Right atrium auricular region (tissue), 2 donors: ENCODE measurements around the gene USE1. TPM values are rescaled to one million over a fixed set of nuclear protein-coding genes. Genes with fewer than 3 reads are reported as not detected.

Source experiments
- DNase-seq: peaks from one replicate; pipeline ENCODE4 v3.0.0-alpha.2; 2019; ENCODE audit warnings: low spot score
- H3K27ac ChIP-seq, 2 donors: fragments of 200-600 bp; sonication (generic); 1 replicate in 1 of 2; 2 replicates in 1 of 2; pipeline ENCODE4 v1.5.1; 2016 to 2019
- H3K27me3 ChIP-seq, 2 donors: fragments of 200-600 bp; sonication (generic); one replicate each; pipeline versions ENCODE4 v1.5.1 to v1.6.0; 2017 to 2019
- H3K36me3 ChIP-seq: fragments of 200-600 bp; sonication (generic); one replicate; pipeline ENCODE4 v1.5.1; 2016
- H3K4me1 ChIP-seq, 2 donors: fragments of 200-600 bp; sonication (generic); one replicate each; pipeline versions ENCODE4 v1.5.1 to v1.6.0; 2017 to 2019
- H3K4me3 ChIP-seq, 2 donors: fragments of 200-600 bp; sonication (generic); 1 replicate in 1 of 2; 2 replicates in 1 of 2; pipeline ENCODE4 v1.5.1; 2017 to 2019; ENCODE audit warnings: mild to moderate bottlenecking in 1 of 2, moderate library complexity in 1 of 2
- H3K9me3 ChIP-seq, 2 donors: fragments of 200-600 bp; sonication (generic); one replicate each; pipeline ENCODE4 v1.5.1; 2019
- CTCF ChIP-seq, 2 donors: fragments of 200-600 bp; sonication (generic); IDR thresholded peaks; one replicate each; pipeline ENCODE4 v1.5.1; 2019; ENCODE audit warnings: antibody characterized with exemption in 2 of 2
- total RNA-seq, 2 donors: library from RNA; depleted of rRNA; stranded (reverse); fragments of >200 nt; gene quantifications; one replicate each; pipeline ENCODE4 v1.1.0, GENCODE V29; 2016

USE1 gene
- total RNA-seq, 2 donors from 2014 or later: 17.5 to 18.4 TPM

GRCh38 chr19:17197666-17198065, 17.5 kb upstream of the USE1 start:
- H3K36me3 ChIP-seq: peaks cover 78% of the 10 kb centered on the region
- no peaks in the 10 kb centered on the region for H3K9me3 ChIP-seq
- no peaks in the 10 kb centered on the region for H3K4me1 ChIP-seq
- no peak for TF ChIP-seq CTCF (IDR thresholded peaks at IDR 0.05)
- no peaks in the 10 kb centered on the region for H3K27me3 ChIP-seq
- no peak for DNase-seq
- no peak overlapping the region for H3K27ac ChIP-seq
- no peak overlapping the region for H3K4me3 ChIP-seq

DNA sequence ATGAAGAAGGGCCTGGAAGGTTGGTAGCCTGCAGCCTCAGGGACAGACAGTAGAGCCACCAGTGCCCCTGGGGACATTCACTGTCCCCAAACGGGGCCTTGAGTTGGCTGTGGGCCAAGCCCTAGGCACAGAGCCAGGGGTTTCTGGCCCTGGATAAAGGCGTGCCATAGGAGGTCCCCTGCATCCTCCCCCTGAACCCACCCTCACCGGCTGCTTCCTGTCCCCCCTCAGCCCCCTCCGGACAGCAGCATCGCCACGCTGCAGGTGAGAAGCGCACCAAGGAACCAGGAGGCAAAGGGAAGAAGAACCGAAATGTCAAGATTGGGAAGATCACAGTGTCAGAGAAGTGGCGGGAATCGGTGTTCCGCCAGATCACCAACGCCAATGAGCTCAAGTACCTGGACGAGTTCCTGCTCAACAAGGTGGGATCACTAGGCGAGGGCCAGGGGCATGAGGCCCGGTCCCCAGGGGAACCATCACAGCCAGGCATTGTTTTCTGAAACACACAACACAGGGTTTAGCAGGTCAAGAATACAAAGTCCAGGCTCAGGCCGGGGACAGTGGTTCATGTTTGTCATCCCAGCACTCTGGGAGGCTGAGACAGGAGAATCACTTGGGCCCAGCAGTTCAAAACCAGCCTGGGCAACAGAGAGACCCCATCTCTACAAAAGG, 14.6 kb upstream of the USE1 start:
- no peak for DNase-seq
- Histone ChIP-seq H3K4me3 (no peak overlapping the region), H3K27me3 (no peaks in the 10 kb centered on the region), H3K4me1 (no peaks in the 10 kb centered on the region), H3K27ac (no peak overlapping the region), H3K36me3 (peaks cover 55% of the 10 kb centered on the region), H3K9me3 (no peaks in the 10 kb centered on the region)
- TF ChIP-seq CTCF (IDR thresholded peaks at IDR 0.05): no peak

DNA sequence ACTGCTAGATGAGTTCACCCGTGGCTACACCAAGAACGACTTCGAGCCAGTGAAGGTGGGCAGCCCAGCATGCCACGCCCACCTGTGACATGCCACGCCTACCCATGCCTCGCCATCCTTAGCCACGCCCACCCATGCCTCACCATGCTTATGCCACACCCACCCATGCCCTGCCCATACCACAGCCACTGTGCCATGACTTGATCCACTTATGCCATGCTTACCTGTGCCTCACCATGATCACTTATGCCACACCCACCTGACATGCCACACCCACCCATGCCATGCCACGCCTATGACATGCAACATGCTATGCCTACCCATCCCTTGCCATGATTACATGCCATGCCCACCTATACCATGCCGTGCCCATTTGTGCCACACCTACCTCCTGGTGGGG, 12.9 kb upstream of the USE1 start:
- TF ChIP-seq CTCF (IDR thresholded peaks at IDR 0.05): no peak

DNA sequence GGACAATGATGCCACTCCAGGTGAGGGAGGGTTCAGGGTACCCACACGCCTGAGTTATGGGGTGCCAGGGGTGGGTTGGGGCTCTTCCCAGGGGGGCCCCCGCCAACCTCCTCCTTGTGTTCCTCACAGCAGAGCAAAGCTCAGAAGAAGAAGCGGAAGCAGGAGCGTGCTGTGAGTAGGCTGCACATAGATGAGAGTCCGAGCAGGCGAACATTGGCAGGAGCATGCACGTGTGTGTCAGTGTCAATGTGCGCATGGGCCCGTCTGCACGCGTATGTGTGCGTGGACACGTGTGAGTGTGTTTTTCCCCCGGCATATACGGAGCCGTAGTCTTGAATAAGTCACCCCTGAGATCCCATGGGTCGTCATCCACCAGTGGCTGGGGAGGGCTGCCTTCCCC, 12.4 kb upstream of the USE1 start:
- Histone ChIP-seq H3K27me3 (no peaks in the 10 kb centered on the region), H3K36me3 (peaks cover 63% of the 10 kb centered on the region), H3K4me1 (no peaks in the 10 kb centered on the region), H3K4me3 (no peak overlapping the region), H3K9me3 (no peaks in the 10 kb centered on the region), H3K27ac (no peak overlapping the region)
- no peak for DNase-seq
- TF ChIP-seq CTCF (IDR thresholded peaks at IDR 0.05): no peak

More for the DNA sequence above, 12.9 kb upstream of the USE1 start:
- Histone ChIP-seq H3K27ac (no peak overlapping the region), H3K36me3 (peaks cover 63% of the 10 kb centered on the region), H3K27me3 (no peaks in the 10 kb centered on the region), H3K4me1 (no peaks in the 10 kb centered on the region), H3K4me3 (no peak overlapping the region), H3K9me3 (no peaks in the 10 kb centered on the region)
- DNase-seq: no peak

DNA sequence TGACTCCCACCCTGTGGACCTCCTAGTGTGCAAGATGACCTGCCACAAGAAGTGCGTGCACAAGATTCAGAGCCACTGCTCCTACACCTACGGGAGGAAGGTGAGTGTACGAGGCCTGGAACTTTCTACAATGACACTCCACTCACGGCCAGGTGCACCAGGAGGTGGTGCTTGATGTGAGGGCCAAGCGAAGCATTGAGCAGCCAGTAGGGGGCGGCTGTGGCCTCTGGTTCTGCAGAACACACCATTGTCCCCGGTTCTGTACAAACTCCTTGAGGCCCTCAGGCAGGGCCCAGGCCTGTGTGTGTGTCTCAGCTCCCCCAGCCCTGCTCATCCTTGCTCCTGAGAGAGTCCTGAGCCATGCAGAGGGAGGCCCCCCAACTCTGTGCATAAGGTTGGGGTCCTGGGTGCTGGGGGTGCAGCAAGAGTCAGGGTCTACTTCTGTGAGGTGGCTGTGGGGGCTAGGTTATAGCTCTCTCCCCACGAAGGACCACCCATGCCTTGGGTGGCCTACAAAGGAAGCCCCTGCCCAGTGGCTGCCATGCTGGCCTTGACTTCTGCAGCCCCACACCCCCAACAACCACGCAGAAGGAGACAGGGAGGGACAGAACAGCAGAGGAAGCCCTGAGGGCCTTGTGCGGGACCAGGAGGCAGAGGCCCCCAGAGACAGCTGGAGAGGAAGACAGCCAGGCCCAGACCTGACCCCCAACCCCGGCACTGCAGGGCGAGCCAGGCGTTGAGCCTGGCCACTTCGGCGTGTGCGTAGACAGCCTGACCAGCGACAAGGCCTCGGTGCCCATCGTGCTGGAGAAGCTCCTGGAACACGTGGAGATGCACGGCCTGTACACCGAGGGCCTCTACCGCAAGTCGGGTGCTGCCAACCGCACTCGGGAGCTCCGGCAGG, 9.7 kb upstream of the USE1 start:
- Histone ChIP-seq H3K9me3 (no peaks in the 10 kb centered on the region), H3K4me1 (no peaks in the 10 kb centered on the region), H3K27ac (no peak overlapping the region), H3K4me3 (no peak overlapping the region), H3K27me3 (no peaks in the 10 kb centered on the region), H3K36me3 (peaks cover 48% of the 10 kb centered on the region)
- no peak for DNase-seq
- peak in 1 of 2 donors; percentile 70 for TF ChIP-seq CTCF (IDR thresholded peaks at IDR 0.05)
